HG03025 (cell line): ENCODE measurements around the gene ADGRF4.

Source experiments
- ATAC-seq: cut with Tn5 transposase; IDR thresholded peaks from one replicate; pipeline ENCODE4 v1.9.1; 2021; ENCODE audit warnings: mild to moderate bottlenecking, moderate library complexity; ENCODE audit not compliant: unreplicated experiment, low FRiP score

The ADGRF4 gene

GRCh38 chr6:47698342-47698787 is at the start of gene ADGRF4:
Gene ADGRF4, plus strand, starts transcription at chr6:47698580. Its CDS starts 8,666 bp downstream, at chr6:47707246.
- ATAC-seq = no peak

GRCh38 chr6:47650553-47651432 is 47.6 kb upstream of the ADGRF4 start:
- no peak for ATAC-seq

GRCh38 chr6:47651505-47651944 is 46.9 kb upstream of the ADGRF4 start:
- ATAC-seq = no peak

- no peak for ATAC-seq
These were observed 44.7 kb upstream of the ADGRF4 start for GRCh38 chr6:47653706-47654105.

GRCh38 chr6:47654255-47654654 is 44.1 kb upstream of the ADGRF4 start:
- no peak for ATAC-seq

GRCh38 chr6:47655719-47656595 is 42.4 kb upstream of the ADGRF4 start:
- no peak for ATAC-seq

- no peak for ATAC-seq
These were observed 36.4 kb upstream of the ADGRF4 start for GRCh38 chr6:47661960-47662359.

- ATAC-seq = no peak
These were observed 34.7 kb upstream of the ADGRF4 start for GRCh38 chr6:47663462-47664216.

- no peak for ATAC-seq
These were observed 33.3 kb upstream of the ADGRF4 start for GRCh38 chr6:47665112-47665511.

GRCh38 chr6:47669684-47670513 is 28.5 kb upstream of the ADGRF4 start:
- ATAC-seq = no peak

GRCh38 chr6:47670851-47671250 is 27.5 kb upstream of the ADGRF4 start:
- no peak for ATAC-seq

GRCh38 chr6:47671777-47672176 is 26.6 kb upstream of the ADGRF4 start:
- no peak for ATAC-seq

- no peak for ATAC-seq
These were observed 25.6 kb upstream of the ADGRF4 start for GRCh38 chr6:47672816-47673215.

GRCh38 chr6:47674673-47675072 is 23.7 kb upstream of the ADGRF4 start:
- no peak for ATAC-seq

GRCh38 chr6:47677381-47678100 is 20.8 kb upstream of the ADGRF4 start:
- no peak for ATAC-seq

GRCh38 chr6:47678739-47679138 is 19.6 kb upstream of the ADGRF4 start:
- no peak for ATAC-seq

GRCh38 chr6:47679322-47679906 is 19.0 kb upstream of the ADGRF4 start:
- no peak for ATAC-seq

- no peak for ATAC-seq
These were observed 18.3 kb upstream of the ADGRF4 start for GRCh38 chr6:47680051-47680450.

- ATAC-seq = no peak
These were observed 17.7 kb upstream of the ADGRF4 start for GRCh38 chr6:47680724-47681123.
